Vagina (tissue), 2 donors: Measurements from ENCODE around the gene EPHA3.

Experiments
- POLR2A ChIP-seq, 2 donors: fragments of 450-650 bp; IDR thresholded peaks; one replicate each; pipeline ENCODE4 v1.6.1; 2017; ENCODE audit warnings: antibody characterized with exemption in 2 of 2, mild to moderate bottlenecking in 2 of 2, moderate library complexity in 2 of 2
- TF ChIP-seq, protein P1 (sequence below), 3 experiments: fragments of 450-650 bp in 2 of 3; fragments of 200-600 bp in 1 of 3; sonication (generic) in 1 of 3; IDR thresholded peaks; one replicate each; pipeline ENCODE4 v1.5.1; 2017 to 2019; ENCODE audit warnings: antibody characterized with exemption in 3 of 3, mild to moderate bottlenecking in 2 of 3, moderate library complexity in 2 of 3

DNA sequence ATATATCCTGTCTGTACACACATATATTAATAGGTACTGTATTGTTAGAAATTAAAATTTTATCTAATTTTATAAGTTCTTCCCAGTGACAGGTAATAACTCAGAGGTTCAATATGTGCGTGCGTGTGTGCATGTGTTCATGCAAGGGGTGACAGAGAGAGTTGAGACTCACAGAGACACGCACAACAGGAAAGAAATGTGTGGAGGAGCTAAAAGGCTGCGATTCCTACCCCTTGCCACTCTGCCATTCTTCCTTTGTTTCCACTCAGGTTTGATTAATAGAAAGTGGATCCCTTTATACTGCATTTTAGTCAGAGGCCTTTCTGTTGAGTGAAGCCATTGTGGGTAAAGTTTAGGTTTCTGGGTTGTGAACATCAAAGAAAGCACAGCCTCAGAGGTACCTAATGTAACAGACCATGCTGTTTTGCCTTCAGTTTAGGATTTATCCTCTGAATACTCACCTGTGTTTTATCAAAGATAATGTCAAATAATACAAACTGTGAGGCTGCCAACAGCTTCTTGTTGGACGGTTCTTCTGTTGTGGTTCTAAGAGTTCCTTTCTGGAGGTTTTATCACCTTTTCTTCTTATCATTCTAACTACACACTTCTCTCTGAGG, 182.3 kb downstream of the EPHA3 start:
- TF ChIP-seq, protein P1, sequence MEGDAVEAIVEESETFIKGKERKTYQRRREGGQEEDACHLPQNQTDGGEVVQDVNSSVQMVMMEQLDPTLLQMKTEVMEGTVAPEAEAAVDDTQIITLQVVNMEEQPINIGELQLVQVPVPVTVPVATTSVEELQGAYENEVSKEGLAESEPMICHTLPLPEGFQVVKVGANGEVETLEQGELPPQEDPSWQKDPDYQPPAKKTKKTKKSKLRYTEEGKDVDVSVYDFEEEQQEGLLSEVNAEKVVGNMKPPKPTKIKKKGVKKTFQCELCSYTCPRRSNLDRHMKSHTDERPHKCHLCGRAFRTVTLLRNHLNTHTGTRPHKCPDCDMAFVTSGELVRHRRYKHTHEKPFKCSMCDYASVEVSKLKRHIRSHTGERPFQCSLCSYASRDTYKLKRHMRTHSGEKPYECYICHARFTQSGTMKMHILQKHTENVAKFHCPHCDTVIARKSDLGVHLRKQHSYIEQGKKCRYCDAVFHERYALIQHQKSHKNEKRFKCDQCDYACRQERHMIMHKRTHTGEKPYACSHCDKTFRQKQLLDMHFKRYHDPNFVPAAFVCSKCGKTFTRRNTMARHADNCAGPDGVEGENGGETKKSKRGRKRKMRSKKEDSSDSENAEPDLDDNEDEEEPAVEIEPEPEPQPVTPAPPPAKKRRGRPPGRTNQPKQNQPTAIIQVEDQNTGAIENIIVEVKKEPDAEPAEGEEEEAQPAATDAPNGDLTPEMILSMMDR (IDR thresholded peaks at IDR 0.05): no peak
- no peak for TF ChIP-seq POLR2A (IDR thresholded peaks at IDR 0.05)
